Activated CD8-positive, alpha-beta memory T cell treated with anti-CD3 and anti-CD28 coated beads for 24 hours (primary cell): ENCODE data around the gene CAPN15.
A peak's percentile ranks its signal among the peaks of the same experiment; 100 is the strongest.
"Not testable (repeated sequence)": the region's sequence is repeated elsewhere in the genome, so short reads cannot be mapped to it uniquely, and the experiment has no call there.

ENCODE experiments used
- DNase-seq: peaks from one replicate; pipeline ENCODE4 v3.0.0-alpha.2; 2020

The CAPN15 gene

DNA sequence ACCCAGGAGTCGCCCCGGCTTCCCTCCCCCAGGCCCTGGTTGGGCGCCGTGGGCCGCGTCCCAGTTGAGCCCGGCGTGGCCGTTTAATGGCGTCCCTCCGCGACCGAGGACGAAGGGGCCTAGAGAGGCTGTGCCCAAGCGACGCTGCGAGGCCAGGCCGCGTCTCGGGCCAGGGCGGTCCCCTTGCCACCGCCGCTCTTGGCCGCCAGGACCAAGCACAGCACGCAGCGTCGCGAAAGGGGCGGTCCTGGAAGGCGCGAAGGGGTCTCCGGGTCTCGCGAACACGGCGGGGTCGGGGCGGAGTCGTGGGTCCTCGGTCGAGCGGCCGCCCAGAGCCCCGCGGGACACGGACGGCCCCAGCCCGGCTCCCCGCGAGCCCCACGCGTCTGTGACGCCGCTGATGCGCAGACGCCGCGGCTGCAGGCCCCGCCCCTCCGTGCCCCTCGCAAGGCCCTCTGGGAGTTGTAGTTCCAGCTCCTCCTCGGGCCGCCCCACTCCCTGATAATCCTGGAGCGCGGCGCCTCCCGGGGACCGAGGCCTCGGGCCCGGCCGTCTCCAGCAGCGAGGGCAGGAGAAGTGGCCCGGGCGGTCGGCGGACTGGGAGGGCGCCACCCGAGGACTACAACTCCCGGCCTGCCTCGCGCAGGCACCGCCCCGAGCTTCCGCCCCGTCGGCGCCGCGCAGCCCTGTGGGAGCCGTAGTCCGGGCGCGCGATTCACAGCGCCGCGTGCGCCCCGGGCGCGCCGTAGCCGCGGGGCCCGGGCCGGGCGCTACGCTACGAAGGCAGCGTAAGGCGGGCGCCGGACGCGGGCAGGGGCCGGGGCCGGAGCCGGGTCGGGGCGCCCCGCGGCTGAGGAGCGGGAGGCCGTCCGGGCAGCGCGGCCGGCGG is at the start of gene CAPN15:
TSS of gene CAPN15 (plus strand) at position 698 of the 889 bp plus-strand sequence. CDS start 19,127 bp downstream, outside the sequence.
- peak; percentile 96 for DNase-seq

DNA sequence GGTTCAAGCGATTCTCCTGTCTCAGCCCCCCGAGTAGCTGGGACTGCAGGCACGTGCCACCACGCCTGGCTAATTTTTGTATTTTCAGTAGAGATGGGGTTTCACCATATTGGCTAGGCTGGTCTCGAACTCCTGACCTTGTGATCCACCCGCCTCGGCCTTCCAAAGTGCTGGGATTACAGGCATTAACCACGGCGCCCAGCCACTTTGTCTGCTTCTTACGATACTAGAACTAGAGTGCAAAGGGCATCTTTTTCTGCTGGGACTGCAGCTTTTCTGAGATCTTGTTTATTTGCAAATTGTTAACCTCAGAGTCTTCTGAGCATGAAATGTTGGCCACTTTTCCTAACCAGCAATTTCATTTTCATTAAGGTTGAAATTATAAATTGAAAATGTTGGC is 49.2 kb upstream of the CAPN15 start:
- DNase-seq, result not testable (repeated sequence)

DNA sequence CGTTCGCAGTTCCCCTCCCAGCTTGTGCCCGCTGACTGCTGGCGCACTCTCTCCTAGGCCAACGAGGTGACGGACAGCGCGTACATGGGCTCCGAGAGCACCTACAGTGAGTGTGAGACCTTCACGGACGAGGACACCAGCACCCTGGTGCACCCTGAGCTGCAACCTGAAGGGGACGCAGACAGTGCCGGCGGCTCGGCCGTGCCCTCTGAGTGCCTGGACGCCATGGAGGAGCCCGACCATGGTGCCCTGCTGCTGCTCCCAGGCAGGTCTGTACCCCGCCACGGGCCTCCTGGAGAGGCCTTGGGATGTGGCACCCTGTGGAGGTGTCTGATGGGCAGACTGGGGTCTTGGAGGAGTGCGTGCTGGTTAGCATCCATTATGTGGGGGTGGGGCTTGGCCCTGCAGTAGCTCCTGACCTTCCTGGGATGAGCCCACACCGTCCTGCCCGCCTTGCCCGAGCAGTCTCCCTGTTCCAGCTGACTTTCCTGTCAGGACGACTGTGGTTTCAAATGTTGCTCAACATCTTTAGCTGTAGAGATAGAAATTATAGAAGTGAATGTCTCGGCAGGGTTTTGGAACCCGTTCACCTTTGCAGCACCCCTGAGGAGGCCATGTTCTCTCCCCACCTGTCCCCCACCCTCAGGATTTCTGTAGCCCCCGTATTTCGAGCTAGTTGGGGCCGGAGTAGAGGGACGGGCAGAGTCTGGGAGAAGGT is 44.9 kb upstream of the CAPN15 start:
- DNase-seq, result no peak

DNA sequence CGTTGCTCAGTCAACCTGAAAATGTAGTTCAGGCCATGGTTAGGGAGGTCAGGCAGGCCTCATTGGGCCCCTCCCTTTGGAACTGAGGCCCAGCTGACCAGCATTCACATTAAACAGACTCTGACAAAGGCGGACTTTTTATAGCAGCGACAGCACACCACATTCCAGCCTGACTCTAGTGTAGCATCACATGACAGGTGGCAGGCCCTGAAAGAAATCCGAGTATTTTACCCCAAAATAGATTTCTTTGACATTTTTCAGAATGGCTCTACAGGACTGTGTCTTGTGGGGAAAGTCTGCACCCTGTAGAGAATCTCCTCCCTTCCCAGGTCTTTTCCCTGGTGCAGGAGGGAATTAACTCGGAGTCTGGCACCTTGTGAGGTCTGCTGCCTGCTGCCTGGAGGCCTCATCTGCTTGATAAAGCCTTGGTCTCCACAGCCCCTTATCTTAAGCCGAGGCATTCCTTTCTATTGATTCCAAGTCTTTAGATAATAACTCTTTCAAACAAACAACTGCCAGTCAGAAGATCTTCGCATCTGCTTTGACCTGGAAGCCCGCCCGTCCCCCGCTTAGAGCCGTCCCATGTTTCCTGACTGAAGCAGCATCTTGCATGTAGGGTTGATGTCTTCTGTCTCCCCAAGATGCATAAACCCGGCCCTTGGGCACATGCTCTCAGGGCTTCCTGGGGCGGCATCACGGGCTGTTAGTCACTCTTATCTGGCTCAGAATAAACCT is 44.0 kb upstream of the CAPN15 start:
- DNase-seq, result no peak

DNA sequence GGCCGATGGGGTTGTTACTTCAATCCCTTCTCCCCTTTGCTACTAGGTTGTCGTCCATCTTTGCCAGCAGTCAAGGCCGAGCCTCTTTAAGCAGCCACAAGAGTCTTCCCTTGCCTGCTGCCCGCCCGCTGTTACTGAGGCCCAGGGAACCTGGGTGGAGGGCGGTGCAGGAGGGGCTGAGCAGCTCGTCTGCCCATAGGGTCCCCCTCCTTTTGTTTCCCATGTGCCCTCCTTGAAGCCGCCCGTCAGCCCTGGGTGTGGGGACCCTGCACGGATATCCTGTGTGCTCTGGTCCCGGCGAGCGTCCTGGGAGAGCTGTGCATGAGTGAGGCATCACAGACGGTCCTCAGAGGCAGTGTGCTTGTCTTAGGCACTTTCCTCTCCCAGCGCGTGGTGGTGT is 37.9 kb upstream of the CAPN15 start:
- DNase-seq, result no peak

DNA sequence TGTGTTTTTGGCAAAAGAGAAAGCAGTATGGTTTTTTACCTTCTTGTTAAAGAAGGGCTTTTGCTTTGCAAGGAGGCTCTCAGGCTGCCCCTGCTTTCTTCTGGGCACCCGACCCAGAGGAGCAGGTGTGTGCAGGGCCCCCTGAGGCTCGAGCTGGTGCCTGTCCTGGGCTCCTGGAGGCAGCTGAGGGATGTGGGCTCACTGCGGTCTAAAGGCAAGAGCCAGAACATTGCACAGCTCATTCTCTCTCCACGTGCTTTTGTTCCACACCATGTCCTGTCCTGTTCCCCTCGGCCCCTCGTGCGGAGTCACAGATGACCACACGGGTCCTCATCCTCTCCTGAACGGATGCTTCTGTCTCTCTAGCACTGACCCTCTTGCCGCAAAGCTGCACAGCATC is 36.7 kb upstream of the CAPN15 start:
- no peak for DNase-seq

DNA sequence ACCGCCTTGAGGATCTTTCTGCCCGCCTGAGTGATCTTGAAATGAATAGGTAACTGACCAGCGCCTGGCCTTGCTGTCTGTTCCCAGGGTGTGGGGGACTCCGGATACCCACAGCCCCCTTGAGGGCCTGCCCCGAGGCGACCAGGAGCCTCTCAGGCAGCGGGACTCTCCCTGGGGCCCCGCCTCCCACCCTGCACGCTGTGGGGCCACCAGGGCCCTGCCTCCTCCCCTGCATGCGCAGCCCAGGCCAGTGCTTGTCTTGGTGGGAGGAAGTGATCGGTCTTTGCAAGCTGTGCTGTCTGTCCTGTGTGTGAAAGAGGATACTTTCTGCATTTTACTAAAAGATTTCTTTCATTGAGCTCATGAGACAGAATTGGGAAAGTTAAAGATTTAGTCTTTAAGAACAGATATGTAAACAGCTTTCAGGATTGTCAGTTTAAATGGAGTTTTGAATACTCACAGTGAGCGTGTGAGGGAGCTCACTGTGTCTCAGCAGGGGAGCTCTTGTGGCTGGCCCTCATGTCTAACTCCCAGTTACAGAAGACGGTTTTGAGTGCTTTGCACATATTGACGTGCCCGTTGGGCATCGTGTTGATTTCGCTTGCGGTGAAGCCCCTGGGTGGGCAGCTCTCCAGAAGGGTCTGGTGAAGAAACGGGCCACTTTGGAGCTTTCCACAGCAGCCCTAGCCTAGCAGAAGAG is 36.1 kb upstream of the CAPN15 start:
- DNase-seq, result no peak

DNA sequence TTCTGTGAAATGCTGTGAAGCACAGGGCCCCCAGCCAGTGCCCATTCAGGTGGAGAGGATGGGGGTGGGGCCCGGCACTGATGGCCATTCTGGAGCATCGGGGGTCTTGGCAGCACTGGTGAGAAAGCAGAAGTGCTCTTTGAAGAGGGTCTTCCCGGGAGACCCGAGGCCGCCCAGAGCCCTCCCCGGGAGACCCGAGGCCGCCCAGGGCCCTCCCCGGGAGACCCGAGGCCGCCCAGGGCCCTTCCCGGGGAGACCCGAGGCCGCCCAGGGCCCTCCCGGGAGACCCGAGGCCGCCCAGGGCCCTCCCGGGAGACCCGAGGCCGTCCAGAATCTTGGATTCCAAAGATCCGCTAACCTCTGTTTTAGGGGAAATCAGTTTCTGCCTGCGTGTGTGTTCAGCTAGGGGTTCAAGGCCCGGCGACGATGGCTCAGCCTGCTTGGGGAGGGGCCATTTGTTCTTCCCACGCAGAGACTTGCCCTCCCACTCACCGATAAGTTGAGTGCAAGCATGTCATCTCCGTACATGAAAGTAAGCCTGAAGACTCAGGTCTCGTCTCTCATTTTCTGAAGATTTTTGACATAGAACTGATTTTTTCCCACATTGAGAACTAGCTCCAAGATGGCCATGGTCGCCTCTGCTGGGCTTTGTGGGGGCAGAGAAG is 35.2 kb upstream of the CAPN15 start:
- DNase-seq, result no peak

DNA sequence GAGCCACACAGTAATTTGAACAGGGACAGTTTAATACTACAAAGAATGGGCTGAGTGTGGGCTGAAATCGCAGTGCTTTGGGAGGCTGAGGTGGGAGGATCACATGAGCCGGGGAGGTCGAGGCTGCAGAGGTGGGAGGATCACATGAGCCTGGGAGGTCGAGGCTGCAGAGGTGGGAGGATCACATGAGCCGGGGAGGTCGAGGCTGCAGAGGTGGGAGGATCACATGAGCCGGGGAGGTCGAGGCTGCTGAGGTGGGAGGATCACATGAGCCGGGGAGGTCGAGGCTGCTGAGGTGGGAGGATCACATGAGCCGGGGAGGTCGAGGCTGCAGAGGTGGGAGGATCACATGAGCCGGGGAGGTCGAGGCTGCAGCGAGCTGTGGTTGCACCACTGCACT is 32.8 kb upstream of the CAPN15 start:
- not testable (repeated sequence) for DNase-seq

DNA sequence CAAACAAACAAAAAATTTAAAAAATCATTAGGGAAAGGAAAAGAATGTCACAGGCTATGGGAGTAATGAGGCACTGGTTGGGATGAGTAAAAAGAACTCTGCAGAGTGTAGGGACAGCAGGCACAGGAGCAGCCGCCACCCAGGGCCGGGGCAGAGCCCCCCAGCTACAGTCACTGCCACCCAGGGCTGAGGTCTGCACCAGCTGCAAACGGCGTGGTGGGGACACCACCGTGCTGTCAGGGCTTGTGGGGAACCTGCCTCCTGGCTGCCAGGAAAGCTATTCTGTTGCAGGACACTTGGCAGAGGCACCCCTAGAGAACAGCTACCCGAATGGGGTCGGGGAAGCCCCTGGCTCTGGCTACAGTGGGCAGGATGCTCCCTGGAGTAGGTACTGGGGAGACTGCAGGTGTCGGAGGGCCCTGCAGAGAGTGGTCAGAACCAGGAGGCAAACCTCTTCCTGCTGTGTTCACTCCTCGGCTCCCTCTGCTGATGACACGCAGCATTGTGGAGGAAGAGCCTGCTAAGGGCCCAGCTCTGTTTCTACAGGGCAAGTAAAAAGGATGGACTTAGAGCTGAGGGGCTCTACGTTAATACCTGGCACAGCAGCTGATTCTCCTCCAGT is 32.3 kb upstream of the CAPN15 start:
- no peak for DNase-seq

DNA sequence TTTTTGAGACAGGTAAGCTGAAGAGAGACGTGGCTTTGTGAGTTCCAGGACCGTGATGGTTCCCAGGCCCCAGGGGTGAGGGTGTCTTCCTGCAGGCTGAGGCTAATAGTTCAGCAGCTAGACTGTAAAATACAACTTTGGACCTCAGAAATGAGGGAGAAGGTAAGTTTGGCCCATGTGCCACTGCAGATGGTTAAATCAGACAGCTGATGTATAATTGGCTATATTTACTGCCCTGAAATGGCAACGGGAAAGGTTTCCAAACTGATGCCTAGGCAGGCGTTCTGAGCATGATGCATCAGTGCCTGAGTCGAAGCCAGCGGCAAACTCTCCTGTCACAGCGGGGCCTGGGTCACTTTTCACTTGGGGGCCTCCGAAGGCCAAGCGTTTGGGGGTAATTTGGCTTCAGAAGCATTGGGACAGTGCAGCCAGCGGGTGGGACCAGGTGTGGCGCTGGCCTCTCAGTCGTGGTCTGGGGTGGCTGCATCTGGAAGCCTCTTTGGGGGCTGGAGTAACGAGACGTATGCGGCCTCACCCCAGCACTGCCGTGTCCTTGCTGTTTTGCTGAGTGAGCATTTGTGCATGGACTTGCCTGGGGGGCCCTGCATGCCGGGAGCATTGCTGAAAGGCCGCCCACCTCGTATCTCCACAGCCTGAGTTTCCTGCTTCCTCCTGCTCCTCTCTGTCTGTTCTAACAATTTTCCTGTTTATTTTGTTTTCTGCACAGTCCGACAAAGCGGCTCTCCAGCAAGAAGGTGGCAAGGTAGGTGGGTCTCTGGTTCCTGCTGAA is 31.2 kb upstream of the CAPN15 start:
- DNase-seq, result no peak

DNA sequence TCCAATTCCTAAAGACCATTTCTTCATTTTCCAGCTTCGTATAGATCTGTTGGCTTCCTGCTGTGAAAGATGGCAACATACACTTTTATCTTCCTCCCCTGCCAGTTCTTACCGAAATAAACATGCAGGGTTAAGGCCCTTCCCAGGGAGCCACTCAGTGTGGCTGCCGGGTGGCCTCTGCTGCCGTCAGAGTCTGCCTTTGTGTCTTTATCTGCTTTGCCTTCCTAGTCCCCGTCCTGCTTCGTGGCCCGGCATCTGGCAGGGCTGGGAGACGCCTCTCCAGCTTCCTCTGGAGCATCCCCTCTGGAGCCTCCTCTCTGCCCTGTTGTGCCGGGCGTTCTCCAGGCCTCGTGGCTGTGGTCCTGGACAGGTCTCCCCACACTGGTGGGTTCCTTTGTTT is 30.3 kb upstream of the CAPN15 start:
- DNase-seq, result no peak

DNA sequence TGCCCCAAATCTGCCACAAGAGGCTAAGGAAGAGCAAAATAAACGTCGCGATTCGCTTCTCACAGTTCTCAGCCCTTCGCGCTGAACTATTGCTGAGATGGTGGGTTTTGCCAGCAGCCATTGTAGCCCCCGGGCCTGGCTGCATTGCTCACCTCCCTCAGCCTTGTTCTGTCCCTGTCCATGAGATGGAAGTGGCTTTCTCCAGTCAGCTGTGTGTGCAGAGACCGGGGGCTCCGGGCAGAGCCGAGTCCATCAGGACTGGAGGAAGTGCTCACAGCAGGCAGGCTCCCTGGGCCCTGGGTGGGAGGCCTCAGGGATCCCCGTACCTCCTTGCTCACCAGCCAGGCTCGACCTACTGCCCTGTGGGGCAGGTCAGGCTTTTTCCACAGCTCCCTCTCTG is 27.6 kb upstream of the CAPN15 start:
- DNase-seq, result no peak

DNA sequence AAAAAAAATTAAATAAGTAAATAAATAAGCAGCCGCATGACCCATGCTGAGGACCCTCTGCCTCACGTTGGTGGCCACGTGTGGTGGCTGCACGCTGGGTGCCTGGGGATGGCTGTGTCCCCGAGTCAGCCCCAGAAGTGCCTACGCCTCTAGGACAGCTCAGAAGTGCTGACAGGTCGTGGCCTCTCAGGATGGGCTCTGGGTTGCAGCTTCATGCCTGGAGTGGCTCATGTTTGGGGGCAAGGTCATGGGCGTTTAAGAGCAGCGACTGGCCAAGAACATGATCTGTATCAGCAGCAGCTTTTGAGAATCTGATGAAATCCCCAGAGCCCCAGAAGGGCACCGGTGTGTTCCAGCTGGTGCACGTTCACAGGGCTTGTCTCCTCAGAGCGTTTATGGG is 26.8 kb upstream of the CAPN15 start:
- no peak for DNase-seq

DNA sequence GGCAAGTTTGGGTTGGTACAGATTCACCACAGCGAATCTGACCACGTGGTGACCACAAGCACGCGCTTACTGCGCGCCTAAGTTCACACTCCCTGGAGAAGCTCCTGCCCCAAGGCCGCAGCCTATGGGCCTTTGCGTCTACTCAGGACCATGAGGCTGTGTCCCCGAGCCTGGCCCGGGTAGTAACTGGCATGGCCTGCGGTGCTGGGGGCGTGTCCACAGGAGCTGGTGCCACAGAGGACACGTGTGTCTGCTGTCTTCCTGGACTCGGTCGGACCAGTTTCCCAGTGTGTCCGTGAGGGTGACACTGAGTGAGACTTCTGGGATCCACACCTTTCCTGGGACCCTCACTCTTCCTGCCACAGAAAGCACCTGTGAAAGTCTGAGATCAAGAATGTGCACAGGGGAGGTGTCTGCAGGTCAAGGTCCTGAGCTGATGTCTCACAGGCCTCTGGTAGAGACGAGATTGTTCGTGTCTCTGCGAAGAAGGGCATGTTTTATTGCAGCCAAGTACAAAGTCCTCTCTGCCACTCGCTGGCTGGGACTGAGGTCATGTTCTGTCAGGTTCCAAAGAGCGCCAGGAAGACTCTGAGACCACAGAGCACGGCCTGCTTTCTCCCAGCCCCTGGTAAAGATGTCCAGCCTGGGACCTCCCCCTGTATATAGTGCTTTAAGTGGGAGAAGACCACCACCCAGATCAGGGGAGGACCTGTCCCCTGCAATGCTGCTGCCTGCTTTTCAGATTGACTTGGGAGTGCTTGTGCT is 25.2 kb upstream of the CAPN15 start:
- no peak for DNase-seq

DNA sequence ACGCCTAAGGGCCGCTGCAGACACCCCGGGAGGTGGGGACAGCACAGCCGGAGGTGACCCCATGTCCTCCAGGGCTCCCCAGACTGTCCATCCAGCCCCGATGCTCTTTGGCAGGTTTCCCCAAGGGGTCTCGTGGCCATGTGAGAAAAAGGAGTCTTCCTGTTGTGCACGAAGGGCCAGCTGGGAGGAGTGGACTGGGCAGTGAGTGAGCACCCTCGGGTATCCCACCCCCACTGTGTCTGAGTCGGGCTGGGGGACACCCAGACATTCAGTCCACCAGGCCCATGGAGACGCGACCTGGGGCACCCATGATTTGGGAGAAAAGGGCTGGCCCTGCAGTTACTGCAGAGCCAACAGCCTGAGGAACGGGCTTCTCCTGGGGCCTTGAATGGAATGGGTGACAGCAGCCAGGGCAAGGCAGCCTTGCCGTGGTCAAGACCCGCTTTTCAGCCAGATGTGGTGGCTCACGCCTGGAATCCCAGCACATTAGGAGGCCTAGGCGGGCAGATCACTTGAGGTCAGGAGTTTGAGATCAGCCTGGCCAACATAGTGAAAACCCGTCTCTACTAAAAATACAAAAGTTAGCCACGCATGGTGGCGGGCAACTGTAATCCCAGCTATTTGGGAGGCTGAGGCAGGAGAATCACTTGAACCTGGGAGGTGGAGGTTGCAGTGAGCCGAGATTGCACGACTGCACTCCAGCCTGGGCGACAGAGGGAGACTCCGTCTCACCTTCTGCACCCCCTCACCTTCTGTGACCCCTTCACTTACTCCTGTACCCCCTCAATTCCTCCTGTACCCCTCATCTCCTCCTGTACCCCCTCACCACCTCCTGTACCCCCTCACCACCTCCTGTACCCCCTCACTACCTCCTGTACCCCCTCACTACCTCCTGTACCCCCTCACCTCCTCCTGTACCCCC is 24.1 kb upstream of the CAPN15 start:
- no peak for DNase-seq

DNA sequence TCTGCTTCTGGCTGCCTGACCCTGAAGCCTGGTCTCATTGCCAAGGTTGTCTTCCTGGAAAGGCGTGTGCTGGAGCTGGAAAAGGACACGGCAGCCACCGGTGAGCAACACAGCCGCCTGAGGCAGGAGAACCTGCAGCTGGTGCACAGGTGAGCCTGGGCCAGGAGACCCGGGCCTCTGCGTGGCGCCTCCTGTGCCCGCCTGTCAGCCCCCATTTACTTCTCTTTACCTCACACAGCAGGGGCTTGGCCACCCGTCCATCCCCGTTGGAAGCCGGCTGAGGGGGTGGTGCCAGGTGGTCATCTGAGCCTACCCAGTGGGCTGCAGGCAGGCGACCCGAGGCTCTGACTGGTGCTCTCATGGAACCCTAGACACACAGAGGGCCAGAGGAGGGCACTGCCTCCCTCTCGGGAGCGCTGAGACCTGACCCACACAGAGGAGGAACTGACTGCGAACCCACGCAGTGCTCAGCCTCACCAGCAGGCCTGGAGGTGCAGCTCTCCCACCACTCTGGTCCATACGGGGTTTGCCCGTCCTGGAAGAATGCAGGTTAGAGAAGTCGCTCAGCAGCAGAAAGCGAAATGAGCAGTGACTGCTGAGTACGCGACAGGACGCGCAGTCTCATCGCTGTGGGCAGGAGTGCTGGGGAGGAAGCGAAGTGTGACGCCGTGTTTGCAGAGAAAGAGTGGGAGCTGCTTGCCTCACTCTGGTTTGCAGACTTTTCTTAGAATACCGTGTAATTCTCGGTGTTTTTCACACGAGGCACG is 21.9 kb upstream of the CAPN15 start:
- DNase-seq, result no peak

DNA sequence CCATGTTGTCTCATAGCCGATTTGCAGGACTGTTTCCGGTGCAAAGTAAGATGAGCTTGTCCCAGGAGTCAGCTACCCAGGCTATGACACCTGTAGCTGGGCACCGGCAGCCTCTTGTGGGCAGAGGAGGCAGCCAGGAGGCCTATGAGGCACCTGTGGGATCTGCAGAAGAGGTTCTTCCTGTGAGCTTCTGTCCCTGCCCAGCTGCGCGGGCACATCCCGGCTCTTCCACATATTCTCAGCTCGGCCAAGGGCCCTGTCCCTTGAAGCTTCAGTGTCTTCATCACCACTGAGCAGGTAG is 21.3 kb upstream of the CAPN15 start:
- DNase-seq, result no peak
